Stimulated activated CD8-positive, alpha-beta memory T cell treated with anti-CD3 and anti-CD28 coated beads, Interleukin-15, amount 100 ng/mL, for 24 hours (primary cell): ENCODE data around the gene ADIPOQ.
"Not testable (repeated sequence)": the region's sequence is repeated elsewhere in the genome, so short reads cannot be mapped to it uniquely, and the experiment has no call there.

ENCODE experiments used
- DNase-seq: peaks from one replicate; pipeline ENCODE4 v3.0.0-alpha.2; 2020; ENCODE audit warnings: low read depth

ADIPOQ gene

GRCh38 chr3:186842426-186843038, at the start of gene ADIPOQ:
Gene ADIPOQ, plus strand, starts transcription at chr3:186842710. Its CDS starts 10,349 bp downstream, at chr3:186853059.
- no peak for DNase-seq

GRCh38 chr3:186798239-186798874, 44.2 kb upstream of the ADIPOQ start:
- DNase-seq = no peak

GRCh38 chr3:186800285-186800684, 42.2 kb upstream of the ADIPOQ start:
- DNase-seq = no peak

GRCh38 chr3:186802701-186803100, 39.8 kb upstream of the ADIPOQ start:
- no peak for DNase-seq

- not testable (repeated sequence) for DNase-seq
Measured at GRCh38 chr3:186803447-186803846, 39.1 kb upstream of the ADIPOQ start.

- DNase-seq = peak; percentile 77
Measured at GRCh38 chr3:186806089-186807055, 36.1 kb upstream of the ADIPOQ start, which contains the start of gene RFC4. Gene RFC4, minus strand, starts transcription at chr3:186806482. Its CDS starts 1,769 bp downstream, at chr3:186804713.

- DNase-seq = no peak
Measured at GRCh38 chr3:186807231-186807630, 35.3 kb upstream of the ADIPOQ start.

- no peak for DNase-seq
Measured at GRCh38 chr3:186810336-186810996, 32.0 kb upstream of the ADIPOQ start.

- DNase-seq = not testable (repeated sequence)
Measured at GRCh38 chr3:186811313-186811712, 31.2 kb upstream of the ADIPOQ start.

GRCh38 chr3:186814100-186814499, 28.4 kb upstream of the ADIPOQ start:
- no peak for DNase-seq

- DNase-seq = no peak
Measured at GRCh38 chr3:186815435-186815834, 27.1 kb upstream of the ADIPOQ start.

- no peak for DNase-seq
Measured at GRCh38 chr3:186818516-186818915, 24.0 kb upstream of the ADIPOQ start.

- no peak for DNase-seq
Measured at GRCh38 chr3:186818956-186819355, 23.6 kb upstream of the ADIPOQ start.

GRCh38 chr3:186821429-186822387, 20.8 kb upstream of the ADIPOQ start:
- no peak for DNase-seq

GRCh38 chr3:186822388-186822759, 20.1 kb upstream of the ADIPOQ start:
- not testable (repeated sequence) for DNase-seq

GRCh38 chr3:186823386-186823785, 19.1 kb upstream of the ADIPOQ start:
- no peak for DNase-seq

- DNase-seq = no peak
Measured at GRCh38 chr3:186824430-186825139, 17.9 kb upstream of the ADIPOQ start.

- no peak for DNase-seq
Measured at GRCh38 chr3:186825294-186825821, 17.2 kb upstream of the ADIPOQ start.

GRCh38 chr3:186825872-186826409, 16.6 kb upstream of the ADIPOQ start:
- no peak for DNase-seq
